ENCODE measurements around the gene CFAP298.

DNA sequence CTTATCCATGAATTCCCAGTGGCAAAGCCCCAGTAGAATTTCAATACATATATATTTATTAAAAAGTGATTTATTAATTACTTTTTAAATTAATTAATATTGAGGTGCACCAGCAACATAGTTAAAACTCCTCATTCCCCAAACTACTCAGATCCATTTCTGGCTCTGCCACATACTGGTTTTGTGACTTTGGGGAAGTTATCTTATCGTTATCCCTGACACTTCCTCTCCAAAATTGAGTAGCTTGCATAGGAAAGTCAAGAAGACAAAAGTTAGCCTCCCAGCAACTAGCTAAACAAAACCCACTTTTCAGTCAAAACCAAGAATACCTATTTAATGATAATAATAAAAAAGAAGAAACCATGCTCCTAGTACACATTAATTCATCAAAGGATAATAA, 62.7 kb downstream of the CFAP298 start:
- no peak for TF ChIP-seq CTCF (IDR thresholded peaks at IDR 0.05)
- no peak for TF ChIP-seq POLR2AphosphoS5 (IDR thresholded peaks at IDR 0.05)
